GM21619 (cell line): Measurements from ENCODE around the gene GEMIN4.
A peak's percentile ranks its signal among the peaks of the same experiment; 100 is the strongest.
"Not testable (repeated sequence)": the region's sequence is repeated elsewhere in the genome, so short reads cannot be mapped to it uniquely, and the experiment has no call there.

Source experiments
- ATAC-seq: cut with Tn5 transposase; IDR thresholded peaks from one replicate; pipeline ENCODE4 v1.9.1; 2021; ENCODE audit not compliant: unreplicated experiment

The GEMIN4 gene

DNA sequence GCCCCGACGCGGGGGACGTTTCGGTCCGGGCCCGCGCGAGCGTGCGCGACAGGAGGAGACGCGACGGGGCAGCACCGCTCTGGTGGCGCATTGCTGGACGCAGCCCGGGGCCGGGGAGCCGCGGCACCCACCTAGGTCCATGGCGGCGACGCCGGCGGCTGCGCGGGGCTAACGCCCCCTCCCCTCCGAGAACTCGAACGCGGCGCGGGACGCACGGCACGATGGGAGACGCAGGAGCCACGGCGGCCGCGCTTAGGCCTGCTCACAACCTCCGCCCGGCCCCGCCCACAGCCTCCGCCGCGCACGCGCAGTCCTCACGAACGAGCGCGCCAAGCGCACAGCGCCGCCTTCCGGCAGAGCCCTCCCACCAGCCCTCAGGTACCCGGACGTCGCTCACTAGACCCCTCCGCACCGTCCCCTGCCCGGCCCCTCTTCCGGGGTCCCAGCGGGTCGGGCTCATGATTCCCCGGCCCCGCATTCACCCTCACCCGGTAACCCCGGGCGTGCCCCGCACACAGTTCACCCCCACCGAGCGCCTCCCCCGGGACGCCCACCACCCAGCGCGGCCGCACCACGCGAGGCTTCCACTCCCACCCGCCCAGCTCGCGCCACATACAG, at the start of gene GEMIN4:
Gene GEMIN4, minus strand, starts transcription at position 263 of the 618 bp plus-strand sequence. Its CDS starts 122 bp downstream, at position 141.
- peak; percentile 75 for ATAC-seq

DNA sequence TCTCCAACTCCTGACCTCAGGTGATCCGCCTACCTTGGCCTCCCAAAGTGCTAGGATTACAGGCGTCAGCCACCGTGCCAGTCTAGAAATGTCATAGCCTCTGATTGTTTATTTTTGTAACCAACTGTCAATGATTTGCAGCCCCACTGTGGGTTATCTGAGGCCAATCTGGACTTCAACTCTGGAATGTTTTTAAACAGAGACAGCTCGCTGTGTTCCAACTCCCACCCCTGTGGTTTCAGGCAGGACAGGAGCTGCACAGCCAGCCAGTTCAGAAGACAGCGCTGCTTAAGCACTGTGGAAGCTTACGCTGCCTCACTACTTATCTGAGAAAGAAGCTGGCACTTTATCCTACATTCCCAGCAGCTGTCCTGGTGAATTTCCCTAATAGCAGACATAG, 49.6 kb upstream of the GEMIN4 start:
- no peak for ATAC-seq

DNA sequence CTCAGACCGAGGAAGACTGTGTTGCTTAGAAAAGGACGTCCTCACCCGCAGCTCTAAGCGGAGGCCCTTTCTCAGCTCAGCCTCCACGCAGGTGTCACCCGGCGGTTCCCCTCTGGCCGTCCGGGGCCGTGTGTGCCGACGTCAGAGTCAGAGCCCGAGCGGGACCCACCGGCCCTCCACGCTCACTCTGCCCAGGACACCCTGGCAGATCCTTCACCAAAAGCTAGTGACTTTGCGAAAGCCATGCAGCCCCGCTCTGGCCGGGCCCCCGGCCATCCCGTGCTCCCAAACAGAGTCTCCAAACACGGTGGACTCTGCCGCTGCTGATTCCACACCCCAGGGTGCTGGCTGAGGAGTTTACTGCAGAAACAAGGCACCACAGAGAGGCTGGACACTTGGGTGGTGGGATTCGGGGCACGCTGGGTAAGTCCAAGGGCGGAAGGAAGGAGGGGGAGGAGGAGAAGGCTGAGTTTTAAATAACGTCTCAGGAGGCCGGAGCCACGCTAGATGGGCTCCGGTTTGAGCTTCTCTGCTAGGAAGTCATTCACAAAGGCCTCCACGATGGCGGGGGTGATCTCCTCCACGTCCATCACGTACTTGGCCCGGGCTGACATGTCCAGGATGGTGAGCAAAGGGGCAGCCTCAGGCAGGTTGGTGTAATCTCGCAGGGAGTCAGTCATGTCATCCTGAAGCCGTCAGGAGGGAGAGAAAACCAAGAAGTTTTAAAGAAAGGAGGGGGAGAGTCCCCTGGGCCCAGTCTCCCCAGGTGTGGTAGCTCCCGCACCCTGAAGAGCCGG, 48.6 kb upstream of the GEMIN4 start:
- no peak for ATAC-seq

DNA sequence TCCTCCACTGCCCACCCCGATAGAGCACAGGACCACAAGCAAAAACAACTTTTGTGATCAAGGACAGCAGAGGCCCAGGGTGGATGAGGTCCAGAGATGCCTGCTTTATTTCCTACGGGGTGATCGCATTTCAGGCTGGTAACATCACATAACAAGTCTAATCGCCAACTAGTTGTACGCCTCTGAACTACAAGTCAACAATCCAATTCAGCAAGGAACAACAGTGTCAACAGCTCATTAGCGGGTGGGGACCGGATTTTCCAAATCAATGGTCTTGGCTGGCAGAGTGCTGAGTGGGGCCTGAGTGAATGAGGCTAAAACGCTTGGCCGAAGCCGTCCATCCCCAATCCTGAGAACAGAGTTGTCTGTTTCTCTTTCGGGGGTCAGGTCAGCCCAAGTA, 47.2 kb upstream of the GEMIN4 start:
- ATAC-seq, result no peak

DNA sequence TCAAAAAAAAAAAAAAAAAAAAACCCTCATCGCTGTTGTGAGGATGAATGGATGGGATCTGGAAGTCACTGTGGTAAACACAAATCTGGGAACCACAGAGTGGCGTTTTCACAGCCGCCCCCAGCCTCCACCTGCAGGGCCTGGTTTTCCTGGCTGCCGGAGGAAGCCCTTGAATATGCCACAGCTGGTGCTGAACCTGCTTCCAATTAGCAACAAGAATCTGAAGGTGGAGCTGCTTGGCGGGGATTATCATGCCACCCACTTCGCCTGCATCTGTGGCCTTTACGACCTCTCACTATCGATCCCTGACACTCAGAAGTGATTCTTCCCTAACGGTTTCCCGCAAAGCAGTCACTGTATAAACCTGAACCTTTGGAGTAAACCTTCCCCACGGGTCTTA, 46.2 kb upstream of the GEMIN4 start:
- ATAC-seq, result no peak

DNA sequence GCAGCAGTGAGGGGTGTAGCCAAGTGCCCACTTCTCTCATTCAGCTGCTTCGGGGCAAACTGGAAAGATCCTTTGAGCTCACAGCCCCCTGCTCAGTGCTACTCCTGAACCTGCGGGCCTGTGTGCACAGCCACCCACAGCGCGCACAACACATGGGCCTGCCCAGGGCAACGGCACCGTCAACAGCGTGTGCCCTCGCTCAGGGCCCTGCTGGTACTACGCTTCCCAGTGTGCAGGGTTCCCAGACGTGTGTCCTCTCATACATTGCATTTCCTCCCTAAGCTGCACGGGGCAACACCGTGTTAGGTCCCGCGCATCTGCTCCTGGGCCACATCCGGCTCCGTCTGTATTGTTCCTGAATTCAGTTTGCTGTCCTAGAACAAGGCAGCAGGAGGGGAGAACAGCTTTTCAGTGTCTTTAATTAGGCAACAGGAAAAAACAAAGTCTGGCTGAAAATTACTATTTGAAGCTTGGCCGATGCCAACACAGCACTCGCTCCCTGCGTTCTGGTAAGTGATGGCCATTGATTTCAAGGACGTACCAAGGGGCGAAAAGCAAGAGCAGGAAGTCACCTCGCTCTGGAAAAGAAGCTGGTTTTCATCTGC, 45.3 kb upstream of the GEMIN4 start:
- no peak for ATAC-seq

DNA sequence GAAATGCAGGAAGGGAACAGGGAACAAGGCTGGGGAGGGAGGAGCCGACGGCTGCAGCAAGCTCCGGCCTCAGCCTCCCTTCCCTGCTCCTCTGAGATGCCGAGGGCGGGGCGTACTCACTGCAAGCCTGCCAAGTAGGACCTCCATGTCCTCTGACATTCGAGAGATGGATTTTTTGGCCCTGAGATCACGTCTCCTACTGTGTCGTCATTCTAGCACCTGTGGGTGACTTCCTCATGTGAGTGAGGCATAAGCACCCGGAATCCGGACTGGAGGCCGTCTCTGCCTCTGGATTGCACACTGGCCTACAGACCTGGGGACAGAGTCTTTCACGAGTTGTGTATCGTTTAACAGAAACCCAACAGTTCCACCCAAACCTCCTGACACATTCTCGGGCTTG, 44.5 kb upstream of the GEMIN4 start:
- no peak for ATAC-seq

DNA sequence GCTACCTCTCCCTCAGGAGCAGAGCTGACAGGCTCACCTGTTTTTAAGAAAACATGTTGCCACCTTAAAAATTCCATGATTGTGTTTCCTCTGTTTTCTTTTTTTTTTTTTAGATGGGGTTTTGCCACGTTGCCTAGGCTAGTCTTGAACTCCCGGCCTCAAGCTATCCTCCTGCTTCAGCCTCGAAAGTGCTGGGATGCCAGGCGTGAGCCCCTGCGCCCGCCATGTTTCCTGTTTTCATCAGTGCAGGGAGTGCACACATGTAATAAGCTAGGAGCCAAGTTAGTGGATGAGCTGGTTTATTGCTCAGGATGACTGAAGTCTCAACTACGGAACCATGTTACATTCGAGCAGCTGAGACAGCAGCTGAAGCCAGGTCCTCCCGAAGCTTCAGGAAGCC, 43.7 kb upstream of the GEMIN4 start:
- no peak for ATAC-seq

DNA sequence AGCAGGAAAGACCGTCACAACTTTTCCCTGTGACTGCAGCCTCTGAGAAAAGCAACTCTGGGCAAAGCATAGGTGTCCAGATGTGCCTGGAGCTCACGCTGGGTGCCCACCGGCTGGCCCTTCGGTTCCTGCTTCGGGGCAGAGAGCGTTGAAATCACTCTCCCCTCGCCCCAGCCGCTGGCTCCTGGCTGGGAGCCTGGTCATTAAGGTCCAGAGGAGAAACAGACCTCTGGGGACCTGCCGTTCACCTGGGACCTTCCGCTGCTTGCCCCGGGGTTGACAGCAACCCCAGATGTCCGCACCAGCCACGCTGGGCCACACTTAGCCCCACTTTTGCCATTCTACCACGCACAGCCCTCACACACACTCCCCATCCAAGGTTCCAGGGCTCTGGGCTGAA, 43.2 kb upstream of the GEMIN4 start:
- ATAC-seq, result no peak

DNA sequence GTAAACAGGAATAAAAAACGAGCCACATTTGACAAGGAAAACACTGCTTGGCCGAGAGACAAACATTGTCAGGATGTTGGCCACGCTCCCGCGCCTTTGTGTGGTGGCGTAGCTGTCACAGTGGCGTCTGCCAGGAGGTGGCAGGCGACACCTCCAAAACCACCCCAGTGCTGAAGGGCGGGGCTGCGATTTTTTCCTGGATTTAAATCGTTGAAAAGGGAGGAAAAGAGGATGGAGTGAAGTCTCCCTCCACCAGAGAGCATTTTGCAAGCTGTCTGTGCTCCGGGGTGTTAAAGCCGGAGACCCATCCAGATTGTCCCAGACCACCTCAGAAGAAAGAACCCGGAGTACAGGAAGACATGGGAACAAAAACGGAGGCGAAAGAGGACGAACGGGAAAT, 42.8 kb upstream of the GEMIN4 start:
- no peak for ATAC-seq

DNA sequence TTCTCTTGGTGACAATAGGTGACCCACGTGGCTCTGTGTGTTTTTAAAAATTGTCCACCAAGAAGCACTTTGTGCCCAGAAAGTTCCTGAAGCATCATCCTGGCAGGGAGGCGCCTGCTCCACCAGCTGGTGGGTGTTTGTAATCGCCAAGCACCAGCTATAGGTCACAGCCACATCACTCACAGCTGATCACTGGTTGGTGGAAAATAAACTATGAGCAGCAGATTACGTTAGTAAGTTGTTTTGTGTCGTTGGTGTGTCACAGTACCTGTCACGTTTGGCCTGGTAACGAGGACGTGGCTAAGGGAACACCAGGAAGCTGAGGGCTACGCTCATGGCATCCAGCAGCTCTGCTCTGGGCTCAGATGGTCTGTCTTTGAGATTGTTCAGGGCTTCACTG, 40.2 kb upstream of the GEMIN4 start:
- no peak for ATAC-seq

DNA sequence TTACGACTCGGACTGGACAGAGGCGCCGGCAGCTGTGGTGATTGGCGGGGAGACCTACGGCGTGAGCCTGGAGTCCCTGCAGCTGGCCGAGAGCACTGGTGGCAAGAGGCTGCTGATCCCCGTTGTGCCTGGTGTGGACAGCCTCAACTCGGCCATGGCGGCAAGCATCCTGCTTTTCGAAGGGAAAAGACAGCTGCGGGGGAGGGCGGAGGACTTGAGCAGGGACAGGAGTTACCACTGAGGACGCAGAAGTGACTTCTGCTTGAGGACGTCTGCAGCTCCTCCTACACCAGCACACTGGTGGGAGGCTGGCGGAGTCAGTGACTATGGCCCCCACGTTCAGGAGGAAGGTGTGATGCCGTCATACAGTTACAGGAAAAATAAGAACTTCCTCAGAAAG, 39.8 kb upstream of the GEMIN4 start:
- no peak for ATAC-seq

DNA sequence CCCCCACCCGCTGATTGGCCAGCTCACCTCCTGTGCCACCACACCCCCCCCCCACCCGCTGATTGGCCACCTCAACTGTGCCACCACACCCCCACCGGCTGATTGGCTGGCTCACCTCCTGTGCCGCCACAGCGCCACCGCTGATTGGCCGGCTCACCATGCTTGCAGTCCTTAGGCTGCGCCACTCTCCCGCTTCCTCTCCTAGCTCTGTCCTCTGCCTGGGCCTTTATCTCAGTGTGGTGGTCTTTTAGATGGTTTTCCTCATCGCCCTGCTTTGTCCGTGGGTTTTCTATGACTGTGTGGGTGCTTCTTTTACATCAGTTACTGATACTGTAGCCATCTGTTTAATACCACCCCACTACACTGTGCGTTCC, 38.8 kb upstream of the GEMIN4 start:
- not testable (repeated sequence) for ATAC-seq

DNA sequence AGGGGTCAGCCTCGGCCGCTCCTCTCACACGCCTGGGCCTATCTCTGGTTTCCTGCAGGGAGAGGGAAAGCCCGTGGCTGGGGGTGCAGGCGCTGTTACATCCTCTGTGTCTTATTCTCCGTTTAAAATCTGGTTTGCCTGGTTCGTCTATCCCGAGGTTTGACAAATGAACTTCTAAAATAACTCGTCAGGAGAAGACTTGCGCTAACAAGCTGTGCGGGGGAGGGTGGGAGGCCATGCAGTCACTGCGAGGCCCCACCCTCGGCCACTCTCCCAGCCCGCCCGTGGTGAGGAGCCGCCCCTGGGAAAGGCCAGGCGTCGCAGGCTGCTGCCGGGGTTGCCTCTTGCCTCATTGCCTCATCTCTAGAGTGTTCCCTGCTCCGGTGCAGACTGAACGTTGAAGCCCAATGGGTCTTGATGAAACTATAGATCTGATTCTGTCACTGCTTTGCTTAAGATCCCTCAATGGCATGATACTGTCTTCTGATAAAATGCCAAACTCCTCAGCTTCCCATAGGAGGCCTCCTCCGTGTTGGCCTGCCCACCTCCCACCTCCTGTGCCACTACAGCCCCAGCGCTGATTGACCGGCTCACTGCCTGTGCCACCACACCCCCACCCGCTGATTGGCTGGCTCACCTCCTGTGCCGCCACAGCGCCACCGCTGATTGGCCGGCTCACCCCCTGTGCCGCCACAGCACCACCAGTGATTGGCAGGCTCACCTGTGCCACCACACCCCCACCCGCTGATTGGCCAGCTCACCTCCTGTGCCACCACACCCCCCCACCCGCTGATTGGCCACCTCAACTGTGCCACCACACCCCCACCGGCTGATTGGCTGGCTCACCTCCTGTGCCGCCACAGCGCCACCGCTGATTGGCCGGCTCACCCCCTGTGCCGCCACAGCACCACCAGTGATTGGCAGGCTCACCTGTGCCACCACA, 38.1 kb upstream of the GEMIN4 start:
- ATAC-seq, result not testable (repeated sequence)

DNA sequence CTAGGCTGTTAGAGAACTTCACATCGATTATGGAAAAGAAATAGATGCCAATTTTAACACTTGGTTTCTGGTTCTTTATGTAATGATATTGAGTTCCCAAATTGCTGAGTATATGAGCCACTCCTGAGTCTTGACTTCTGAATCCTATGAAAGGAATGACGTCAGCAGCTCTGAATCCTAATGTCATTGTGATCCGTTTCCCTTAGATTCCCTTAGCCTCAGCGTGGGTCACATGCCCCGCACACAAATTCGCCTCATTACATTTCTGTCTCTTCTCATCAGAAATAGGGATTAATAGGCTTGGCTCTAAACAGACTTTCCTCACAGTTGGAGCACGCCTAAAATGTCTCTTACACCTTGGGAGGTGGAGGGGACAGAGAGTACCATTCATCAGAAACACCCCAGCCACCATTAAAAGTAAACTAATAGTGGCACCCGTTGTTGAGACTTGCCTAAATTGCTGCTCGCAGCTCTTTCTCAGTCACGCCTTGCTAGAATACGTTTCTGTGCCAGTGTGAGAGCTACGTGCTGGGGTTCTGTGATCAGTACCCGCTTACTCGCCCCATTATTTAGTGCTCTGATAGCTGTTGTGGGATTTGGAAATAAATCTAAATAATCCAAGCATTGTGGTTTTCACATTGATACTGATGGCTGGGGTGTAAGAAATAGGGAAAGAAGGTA, 37.2 kb upstream of the GEMIN4 start:
- no peak for ATAC-seq

DNA sequence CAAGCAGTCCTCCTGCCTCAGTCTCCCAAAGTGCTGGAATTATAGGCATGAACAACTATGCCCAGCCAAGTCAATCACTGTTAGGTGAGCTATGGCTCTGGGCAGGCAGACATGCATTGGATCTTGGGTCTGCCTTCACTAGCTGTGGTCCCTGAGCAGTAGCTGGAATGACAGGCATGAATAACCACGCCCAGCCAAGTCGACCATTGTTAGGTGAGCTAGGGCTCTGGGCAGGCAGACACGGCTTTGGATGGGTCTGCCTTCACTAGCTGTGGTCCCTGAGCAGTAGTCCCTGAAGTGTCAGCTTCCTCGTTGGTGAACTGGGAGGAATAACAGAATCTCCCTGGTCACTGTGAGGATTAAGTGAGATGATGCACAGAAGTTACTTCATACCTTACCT, 36.5 kb upstream of the GEMIN4 start:
- no peak for ATAC-seq

DNA sequence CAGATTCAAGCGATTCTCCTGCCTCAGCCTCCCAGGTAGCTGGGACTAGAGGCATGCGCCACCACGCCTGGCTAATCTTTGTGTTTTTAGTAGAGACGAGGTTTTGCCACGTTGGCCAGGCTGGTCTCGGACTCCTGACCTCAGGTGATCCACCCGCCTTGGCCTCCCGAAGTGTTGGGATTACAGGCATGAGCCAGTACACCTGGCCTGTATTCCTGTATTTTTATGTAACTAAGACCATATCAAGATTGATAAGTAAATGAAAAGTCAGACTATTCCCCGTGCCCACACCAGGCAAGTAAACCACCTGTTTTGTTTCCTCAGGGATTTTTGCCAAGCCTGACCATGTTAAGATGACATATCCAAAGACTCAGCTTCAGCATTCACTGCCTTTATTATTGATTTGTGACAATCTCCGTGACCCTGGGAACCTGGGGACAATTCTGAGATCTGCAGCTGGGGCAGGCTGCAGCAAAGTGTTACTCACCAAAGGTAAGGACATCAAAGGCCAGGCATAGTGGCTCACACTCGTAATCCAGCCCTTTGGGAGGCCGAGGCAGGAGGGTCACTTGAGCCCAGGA, 35.7 kb upstream of the GEMIN4 start:
- no peak for ATAC-seq

DNA sequence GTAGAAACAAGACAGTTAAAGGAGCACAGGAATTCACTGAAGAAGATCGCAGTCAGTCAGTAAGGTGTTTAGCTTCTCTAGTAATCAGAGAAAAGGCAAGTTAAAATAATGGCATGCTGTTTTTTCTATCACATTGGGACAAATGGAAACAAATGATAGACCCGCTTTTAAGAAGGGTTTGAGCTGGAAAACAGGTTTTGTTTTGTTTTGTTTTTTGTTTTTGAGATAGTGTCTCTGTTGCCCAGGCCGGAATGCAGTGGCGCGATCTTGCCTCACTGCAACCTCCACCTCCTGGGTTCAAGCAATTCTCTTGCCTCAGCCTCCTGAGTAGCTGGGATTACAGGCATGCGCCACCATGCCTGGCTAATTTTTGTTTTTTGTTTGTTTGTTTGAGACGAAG, 33.8 kb upstream of the GEMIN4 start:
- not testable (repeated sequence) for ATAC-seq

DNA sequence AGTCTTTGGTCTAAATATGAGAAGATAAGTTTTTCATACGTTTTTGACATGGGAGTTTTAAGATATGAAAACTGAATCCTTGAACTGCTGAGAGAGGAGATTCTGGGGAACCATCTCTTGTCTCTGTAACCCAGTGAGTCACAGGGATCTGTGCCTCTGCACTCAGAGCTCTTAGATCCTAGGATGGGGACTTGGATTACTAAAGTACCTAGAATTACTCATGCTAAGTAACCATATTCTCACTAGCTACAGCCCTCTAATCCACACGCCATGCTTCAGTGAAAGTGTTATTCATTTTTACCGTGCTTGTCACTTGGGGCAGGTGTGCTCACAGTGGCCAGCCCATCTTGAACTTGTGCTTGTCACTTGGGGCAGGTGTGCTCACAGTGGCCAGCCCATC, 32.1 kb upstream of the GEMIN4 start:
- ATAC-seq, result no peak
